ENCODE results near the gene GALNT16. TPM values are rescaled to one million over a fixed set of nuclear protein-coding genes. Genes with fewer than 3 reads are reported as not detected.
A peak's percentile ranks its signal among the peaks of the same experiment; 100 is the strongest.

Gene GALNT16
- total RNA-seq, 1 donor from 2014 or later, result 101 TPM

DNA sequence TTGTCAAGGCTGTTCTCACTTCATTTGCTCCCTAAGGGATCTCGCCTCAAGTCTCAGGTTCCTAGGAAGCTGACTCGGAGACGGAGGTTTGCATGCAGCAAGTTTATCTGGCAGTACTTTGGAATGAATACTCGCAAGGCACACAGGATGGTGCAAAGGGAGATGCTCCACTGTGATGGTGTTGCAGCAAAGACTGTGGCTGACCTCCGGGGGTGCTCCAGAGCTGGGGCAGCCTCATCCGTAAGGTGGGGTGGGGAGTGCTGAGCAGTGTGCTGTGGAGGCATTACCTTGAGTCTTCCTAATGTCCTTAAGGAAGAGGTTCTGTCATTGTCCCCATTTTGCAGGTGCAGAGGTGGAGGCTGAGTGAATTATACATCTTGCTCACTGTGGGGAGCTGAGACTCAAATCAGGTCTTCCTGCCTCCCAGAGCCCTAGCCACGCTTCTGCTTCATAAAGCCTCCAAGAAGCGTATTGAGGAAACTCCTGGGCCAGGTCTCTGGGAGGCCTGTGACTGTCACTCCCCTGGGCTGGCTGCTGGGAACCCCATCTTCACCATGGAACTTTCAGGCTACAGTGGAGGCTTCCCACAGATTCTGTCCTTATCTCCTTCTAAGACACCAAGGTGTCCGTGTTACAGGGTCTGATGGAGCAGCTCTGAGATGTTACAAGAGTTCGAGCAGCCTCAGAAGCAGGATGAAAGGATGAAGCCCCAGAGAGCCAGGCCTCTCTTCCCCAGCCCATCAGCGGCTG lies 39.5 kb downstream of the GALNT16 start:
- ATAC-seq (peak; percentile 34), DNase-seq (no peak)
- intact Hi-C loops (cut with micrococcal nuclease), result no loop called here

GRCh38 chr14:69300601-69301221 lies 40.8 kb downstream of the GALNT16 start:
- no peak for DNase-seq
- ATAC-seq, result peak; percentile 32
- intact Hi-C loops (cut with micrococcal nuclease), result no loop called here

GRCh38 chr14:69303086-69303485 lies 43.1 kb downstream of the GALNT16 start:
- intact Hi-C loops (cut with micrococcal nuclease), result no loop called here
- ATAC-seq, result no peak
- DNase-seq, result no peak

DNA sequence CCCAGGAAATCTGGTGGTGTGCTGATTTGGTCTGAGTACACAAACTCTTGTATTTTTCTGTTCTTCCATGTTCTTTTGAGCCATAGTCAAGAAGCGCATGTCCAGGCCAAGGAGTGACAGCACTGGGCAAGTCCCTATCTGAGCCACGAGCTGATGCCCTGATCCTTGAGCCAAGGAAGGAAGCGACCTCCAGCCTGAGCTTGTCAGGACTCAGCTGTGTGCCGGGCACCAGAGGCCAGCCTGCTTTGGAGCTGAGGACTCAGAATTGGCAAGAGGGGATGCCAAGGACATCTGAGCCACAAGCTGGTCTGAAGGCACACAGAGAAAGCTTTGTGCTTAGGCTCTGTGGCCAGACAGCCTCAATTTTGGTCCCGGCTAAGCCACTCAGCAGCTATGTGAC lies 52.6 kb downstream of the GALNT16 start:
- ATAC-seq, result peak; percentile 20
- intact Hi-C loops (cut with micrococcal nuclease), result no loop called here
- peak; percentile 35 for DNase-seq

- DNase-seq (no peak), ATAC-seq (no peak)
- intact Hi-C loops (cut with micrococcal nuclease), result no loop called here
Observed at GRCh38 chr14:69313176-69313575, 53.2 kb downstream of the GALNT16 start.

DNA sequence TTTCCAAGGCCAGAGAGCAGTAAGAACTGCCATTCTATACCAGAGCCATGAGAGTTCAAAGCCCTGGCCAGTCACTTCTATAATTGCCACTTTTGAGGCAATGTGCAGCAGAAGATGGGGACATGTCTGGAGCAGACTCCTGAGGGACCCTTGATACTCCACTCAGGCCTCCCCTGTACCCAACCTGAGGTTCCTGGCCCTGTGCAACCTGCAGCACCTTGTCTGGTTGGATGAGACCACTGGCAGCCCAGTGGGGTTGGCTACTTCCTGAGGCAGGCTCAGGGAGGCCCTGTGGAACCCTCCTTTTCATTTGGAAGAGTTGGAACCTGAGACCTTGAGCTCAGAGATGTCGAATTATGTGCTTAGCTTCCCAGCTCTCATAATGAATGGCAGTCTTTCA lies 54.4 kb downstream of the GALNT16 start:
- DNase-seq (no peak), ATAC-seq (no peak)
- intact Hi-C loops (cut with micrococcal nuclease), result no loop called here

DNA sequence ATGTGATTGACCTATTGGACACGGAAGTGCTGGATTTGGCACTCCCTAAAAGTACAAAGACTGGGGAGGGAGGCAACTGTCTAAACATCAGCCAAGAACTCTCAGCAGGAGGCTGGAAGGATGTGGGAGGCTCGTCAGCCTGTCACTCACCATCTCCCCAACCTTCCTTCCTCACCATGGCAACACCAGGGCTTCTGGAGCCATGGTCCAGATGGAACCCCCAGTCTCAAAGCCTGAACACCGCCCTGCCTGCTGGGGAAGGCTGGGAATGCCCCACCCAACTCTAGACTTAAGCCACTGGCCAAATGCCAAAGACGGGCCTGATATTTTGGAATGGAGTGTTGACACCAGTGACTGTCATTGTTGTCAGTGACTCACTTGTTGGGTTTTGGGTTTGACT lies 55.3 kb downstream of the GALNT16 start:
- DNase-seq, result no peak
- ATAC-seq, result no peak
- intact Hi-C loops (cut with micrococcal nuclease), result no loop called here

GRCh38 chr14:69316449-69317101 lies 56.6 kb downstream of the GALNT16 start:
- ATAC-seq (peak; percentile 31), DNase-seq (no peak)
- intact Hi-C loops (cut with micrococcal nuclease), result no loop called here

- peak; percentile 57 for DNase-seq
- ATAC-seq, result peak; percentile 93
- intact Hi-C loops (cut with micrococcal nuclease), result no loop called here
Observed at GRCh38 chr14:69317102-69317755, 57.3 kb downstream of the GALNT16 start.

DNA sequence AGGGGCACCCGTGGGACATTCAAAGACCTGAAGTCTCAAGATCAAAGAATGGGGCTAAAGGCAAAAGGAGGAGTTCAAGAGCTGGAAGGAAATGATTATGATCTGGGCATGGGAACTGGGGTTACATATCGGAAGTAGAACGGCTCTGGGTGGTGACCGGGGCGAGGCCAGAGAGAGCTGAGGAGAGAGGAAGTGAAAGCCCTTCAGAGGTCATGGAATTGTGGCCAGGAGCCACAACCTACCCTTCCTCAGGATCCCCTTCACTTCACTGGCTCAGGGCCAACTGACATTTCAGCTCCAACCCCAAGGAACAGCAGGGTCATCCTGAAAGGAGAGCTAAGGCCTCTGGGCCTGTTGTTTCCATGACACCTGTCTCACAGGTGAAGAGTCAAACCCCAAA lies 57.8 kb downstream of the GALNT16 start:
- ATAC-seq, result peak; percentile 17
- DNase-seq, result peak; percentile 44
- intact Hi-C loops (cut with micrococcal nuclease), result no loop called here

GRCh38 chr14:69318241-69318640 lies 58.3 kb downstream of the GALNT16 start:
- no peak for DNase-seq
- no peak for ATAC-seq
- intact Hi-C loops (cut with micrococcal nuclease), result no loop called here

DNA sequence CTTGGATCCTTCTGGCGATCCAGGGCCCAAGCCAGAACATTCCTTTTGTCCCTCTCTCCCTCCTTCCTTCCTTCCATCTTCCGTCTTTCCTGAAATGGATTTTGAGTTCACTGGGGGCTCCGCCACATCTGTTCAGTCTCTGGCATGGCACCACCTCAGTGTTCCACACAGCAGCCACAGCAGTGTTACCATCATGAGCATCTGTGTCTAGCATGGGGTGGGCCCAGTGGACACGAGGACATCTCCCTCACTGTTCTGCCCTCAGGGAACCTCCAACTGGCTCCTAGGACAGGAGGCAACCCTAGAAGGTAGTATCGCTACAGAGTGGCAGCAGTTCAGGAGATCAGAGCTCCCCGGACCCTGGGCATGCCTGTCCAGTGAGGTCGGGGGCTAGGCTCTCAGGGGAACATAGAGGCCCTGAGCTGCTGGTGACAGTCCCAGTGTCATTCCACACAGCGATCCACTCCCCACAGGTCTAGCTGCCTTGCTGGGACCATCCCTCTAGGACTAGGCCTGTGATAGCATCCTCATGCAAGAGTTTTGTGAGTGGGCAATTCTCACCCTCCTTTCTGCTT lies 59.0 kb downstream of the GALNT16 start:
- ATAC-seq (no peak), DNase-seq (no peak)
- intact Hi-C loops (cut with micrococcal nuclease), result no loop called here

GRCh38 chr14:69319911-69320310 lies 60.0 kb downstream of the GALNT16 start:
- intact Hi-C loops (cut with micrococcal nuclease), result no loop called here
- ATAC-seq (no peak), DNase-seq (no peak)

GRCh38 chr14:69320581-69321365 lies 60.8 kb downstream of the GALNT16 start:
- no peak for DNase-seq
- intact Hi-C loops (cut with micrococcal nuclease), result no loop called here
- ATAC-seq, result no peak

DNA sequence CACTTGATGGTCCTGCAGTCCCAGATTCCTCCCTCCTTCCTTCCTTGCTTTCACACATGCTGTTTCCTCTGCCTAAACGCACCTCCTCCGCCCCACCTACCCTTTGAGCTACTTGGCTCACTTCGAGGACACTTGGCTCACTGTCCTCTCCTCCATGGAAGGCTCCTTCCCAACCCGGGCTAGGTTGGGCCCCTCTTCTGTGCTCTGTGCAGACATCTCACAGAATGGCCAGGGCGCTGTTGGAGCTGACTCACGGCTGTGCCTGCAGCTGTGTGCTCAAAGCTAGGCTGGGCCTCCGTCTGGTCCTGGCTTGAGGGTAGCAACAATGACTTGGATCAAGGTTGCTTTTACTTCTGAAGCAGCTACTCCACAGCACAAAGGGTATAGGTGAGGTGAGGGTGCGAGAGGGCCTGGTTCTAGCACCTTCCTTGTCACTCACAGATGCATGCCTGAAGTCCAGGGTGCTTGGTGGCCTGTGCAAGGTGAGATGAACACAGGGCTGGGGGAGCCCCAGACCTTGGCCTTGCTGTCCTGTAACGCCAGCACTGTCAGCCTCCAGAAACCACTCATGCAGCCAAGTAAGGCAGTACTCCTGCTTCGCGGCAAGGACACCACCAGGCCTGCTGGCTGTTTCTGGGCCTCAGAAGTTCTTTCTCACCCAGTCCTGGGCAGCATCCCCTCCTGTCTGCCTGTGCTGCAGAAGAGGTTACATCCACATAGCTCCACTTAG lies 61.8 kb downstream of the GALNT16 start:
- DNase-seq (no peak), ATAC-seq (no peak)
- intact Hi-C loops (cut with micrococcal nuclease), result no loop called here

DNA sequence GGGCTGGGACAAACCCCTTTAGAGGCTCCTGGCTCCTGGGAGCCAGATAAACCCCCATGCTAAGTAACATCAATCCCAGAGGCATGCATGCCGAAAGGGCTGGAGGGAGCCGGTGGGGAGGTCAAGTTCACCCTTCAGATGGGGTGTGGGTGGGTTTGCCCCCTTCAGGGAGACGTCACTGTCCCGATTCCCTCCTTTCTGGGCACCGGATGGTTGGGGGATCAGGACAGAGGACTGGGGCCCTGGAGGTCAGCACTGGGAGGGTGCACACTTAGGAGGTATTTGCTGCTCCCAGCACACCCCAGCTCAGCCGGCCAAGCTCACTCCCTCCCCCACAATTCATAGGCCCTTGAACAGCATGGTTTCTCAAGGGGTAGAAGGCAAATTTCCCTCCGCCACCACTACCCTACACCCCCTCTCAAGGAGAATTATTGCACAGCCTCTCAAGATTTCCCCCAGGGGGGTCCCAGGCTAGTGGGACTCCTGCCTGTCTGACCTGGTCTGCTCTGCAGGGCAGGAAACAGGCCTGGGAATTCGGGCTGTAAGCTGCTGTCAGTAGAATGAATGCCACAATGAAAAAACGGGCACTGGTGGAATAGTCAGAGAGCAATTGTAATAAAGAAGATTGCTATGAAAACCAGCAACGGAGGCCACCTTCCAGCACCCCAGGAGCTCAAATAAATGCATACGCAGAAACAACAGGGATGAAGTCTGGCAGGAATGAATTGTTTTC lies 63.5 kb downstream of the GALNT16 start:
- DNase-seq (no peak), ATAC-seq (no peak)
- intact Hi-C loops (cut with micrococcal nuclease), result no loop called here

- ATAC-seq (no peak), DNase-seq (no peak)
- intact Hi-C loops (cut with micrococcal nuclease), result no loop called here
Observed at GRCh38 chr14:69323999-69324282, 64.0 kb downstream of the GALNT16 start.

- DNase-seq (no peak), ATAC-seq (no peak)
- intact Hi-C loops (cut with micrococcal nuclease), result no loop called here
Observed at GRCh38 chr14:69324341-69324931, 64.5 kb downstream of the GALNT16 start.

Measured in left ventricle myocardium superior (tissue), 1 donor.